Activated naive CD8-positive, alpha-beta T cell (primary cell): ENCODE data around the gene CSNK1G3.
A peak's percentile ranks its signal among the peaks of the same experiment; 100 is the strongest.

ENCODE experiments used
- H3K27ac Mint-ChIP-seq: one replicate; pipeline ENCODE4 v1.8.0; 2021; ENCODE audit warnings: mixed read lengths
- H3K27me3 Mint-ChIP-seq: one replicate; pipeline ENCODE4 v1.8.0; 2021; ENCODE audit warnings: mixed read lengths
- H3K36me3 Mint-ChIP-seq: one replicate; pipeline ENCODE4 v1.8.0; 2021; ENCODE audit warnings: mixed read lengths
- H3K4me1 Mint-ChIP-seq: one replicate; pipeline ENCODE4 v1.8.0; 2021; ENCODE audit warnings: low read depth, mixed read lengths
- H3K4me3 Mint-ChIP-seq: one replicate; pipeline ENCODE4 v1.8.0; 2021; ENCODE audit warnings: mild to moderate bottlenecking, mixed read lengths
- H3K9me3 Mint-ChIP-seq: one replicate; pipeline ENCODE4 v1.8.0; 2021; ENCODE audit warnings: low read depth, mixed read lengths

Gene CSNK1G3

GRCh38 chr5:123500471-123500870, 11.5 kb upstream of the CSNK1G3 start:
- Mint-ChIP-seq H3K4me1 (peaks cover 4% of the 10 kb centered on the region), H3K27me3 (peaks cover 6% of the 10 kb centered on the region)

GRCh38 chr5:123502120-123502519, 9.9 kb upstream of the CSNK1G3 start:
- Mint-ChIP-seq H3K4me1 (peaks cover 4% of the 10 kb centered on the region), H3K36me3 (no peaks in the 10 kb centered on the region), H3K4me3 (no peak overlapping the region), H3K27ac (no peak overlapping the region), H3K27me3 (peaks cover 13% of the 10 kb centered on the region), H3K9me3 (no peaks in the 10 kb centered on the region)

More at GRCh38 chr5:123500471-123500870, 11.5 kb upstream of the CSNK1G3 start:
- Mint-ChIP-seq H3K9me3 (no peaks in the 10 kb centered on the region), H3K4me3 (no peak overlapping the region), H3K27ac (no peak overlapping the region), H3K36me3 (no peaks in the 10 kb centered on the region)

GRCh38 chr5:123503299-123503698, 8.7 kb upstream of the CSNK1G3 start:
- no peaks in the 10 kb centered on the region for H3K36me3 Mint-ChIP-seq
- H3K27ac Mint-ChIP-seq, result no peak overlapping the region
- peaks cover 17% of the 10 kb centered on the region for H3K27me3 Mint-ChIP-seq
- no peak overlapping the region for H3K4me3 Mint-ChIP-seq
- H3K9me3 Mint-ChIP-seq, result no peaks in the 10 kb centered on the region
- H3K4me1 Mint-ChIP-seq, result peaks cover 4% of the 10 kb centered on the region

GRCh38 chr5:123505633-123506032, 6.3 kb upstream of the CSNK1G3 start:
- Mint-ChIP-seq H3K4me1 (peaks cover 4% of the 10 kb centered on the region), H3K27ac (no peak overlapping the region), H3K27me3 (peaks cover 11% of the 10 kb centered on the region), H3K9me3 (no peaks in the 10 kb centered on the region), H3K4me3 (no peak overlapping the region), H3K36me3 (no peaks in the 10 kb centered on the region)

- H3K4me1 Mint-ChIP-seq, result peaks cover 16% of the 10 kb centered on the region
- peaks cover 11% of the 10 kb centered on the region for H3K27me3 Mint-ChIP-seq
- H3K9me3 Mint-ChIP-seq, result no peaks in the 10 kb centered on the region
- H3K4me3 Mint-ChIP-seq, result no peak overlapping the region
- no peaks in the 10 kb centered on the region for H3K36me3 Mint-ChIP-seq
- H3K27ac Mint-ChIP-seq, result no peak overlapping the region
These were observed 3.5 kb upstream of the CSNK1G3 start for GRCh38 chr5:123508441-123508840.

GRCh38 chr5:123511290-123511647, 708 bp upstream of the CSNK1G3 start:
- peak overlapping the region; percentile 98 for H3K4me3 Mint-ChIP-seq
- H3K27me3 Mint-ChIP-seq, result peaks cover 8% of the 10 kb centered on the region
- no peaks in the 10 kb centered on the region for H3K36me3 Mint-ChIP-seq
- H3K9me3 Mint-ChIP-seq, result no peaks in the 10 kb centered on the region
- H3K27ac Mint-ChIP-seq, result peak overlapping the region; percentile 98
- H3K4me1 Mint-ChIP-seq, result peaks cover 41% of the 10 kb centered on the region

- Mint-ChIP-seq H3K36me3 (no peaks in the 10 kb centered on the region), H3K9me3 (no peaks in the 10 kb centered on the region)
These were observed 859 bp downstream of the CSNK1G3 start for GRCh38 chr5:123512611-123513461.

GRCh38 chr5:123514615-123515355, 2.8 kb downstream of the CSNK1G3 start:
- H3K27ac Mint-ChIP-seq, result peak overlapping the region; percentile 41
- H3K27me3 Mint-ChIP-seq, result no peaks in the 10 kb centered on the region
- H3K9me3 Mint-ChIP-seq, result no peaks in the 10 kb centered on the region
- peaks cover 3% of the 10 kb centered on the region for H3K36me3 Mint-ChIP-seq
- H3K4me1 Mint-ChIP-seq, result peaks cover 66% of the 10 kb centered on the region
- peak overlapping the region; percentile 79 for H3K4me3 Mint-ChIP-seq

More at GRCh38 chr5:123512611-123513461, 859 bp downstream of the CSNK1G3 start:
- peaks cover 55% of the 10 kb centered on the region for H3K4me1 Mint-ChIP-seq
- H3K4me3 Mint-ChIP-seq, result peak overlapping the region; percentile 99
- H3K27me3 Mint-ChIP-seq, result no peaks in the 10 kb centered on the region
- H3K27ac Mint-ChIP-seq, result peak overlapping the region; percentile 92

GRCh38 chr5:123515904-123516303, 3.9 kb downstream of the CSNK1G3 start:
- Mint-ChIP-seq H3K4me1 (peaks cover 71% of the 10 kb centered on the region), H3K27me3 (no peaks in the 10 kb centered on the region), H3K27ac (peak overlapping the region; percentile 47), H3K36me3 (peaks cover 3% of the 10 kb centered on the region), H3K9me3 (no peaks in the 10 kb centered on the region), H3K4me3 (peak overlapping the region; percentile 36)

- Mint-ChIP-seq H3K4me3 (no peak overlapping the region), H3K27me3 (no peaks in the 10 kb centered on the region), H3K27ac (no peak overlapping the region), H3K36me3 (peaks cover 3% of the 10 kb centered on the region), H3K4me1 (peaks cover 66% of the 10 kb centered on the region), H3K9me3 (no peaks in the 10 kb centered on the region)
These were observed 5.5 kb downstream of the CSNK1G3 start for GRCh38 chr5:123517476-123517875.

- H3K27ac Mint-ChIP-seq, result no peak overlapping the region
- no peaks in the 10 kb centered on the region for H3K9me3 Mint-ChIP-seq
- peaks cover 3% of the 10 kb centered on the region for H3K36me3 Mint-ChIP-seq
- H3K4me1 Mint-ChIP-seq, result peaks cover 67% of the 10 kb centered on the region
- H3K4me3 Mint-ChIP-seq, result peak overlapping the region; percentile 15
- no peaks in the 10 kb centered on the region for H3K27me3 Mint-ChIP-seq
These were observed 6.1 kb downstream of the CSNK1G3 start for GRCh38 chr5:123518111-123518510.

GRCh38 chr5:123520677-123521247, 8.8 kb downstream of the CSNK1G3 start:
- peaks cover 59% of the 10 kb centered on the region for H3K4me1 Mint-ChIP-seq
- peaks cover 5% of the 10 kb centered on the region for H3K36me3 Mint-ChIP-seq
- no peak overlapping the region for H3K27ac Mint-ChIP-seq
- no peaks in the 10 kb centered on the region for H3K9me3 Mint-ChIP-seq
- H3K27me3 Mint-ChIP-seq, result no peaks in the 10 kb centered on the region
- no peak overlapping the region for H3K4me3 Mint-ChIP-seq

GRCh38 chr5:123524146-123524545, 12.2 kb downstream of the CSNK1G3 start:
- H3K36me3 Mint-ChIP-seq, result peaks cover 4% of the 10 kb centered on the region
- H3K27me3 Mint-ChIP-seq, result no peaks in the 10 kb centered on the region
- no peak overlapping the region for H3K4me3 Mint-ChIP-seq
- peaks cover 54% of the 10 kb centered on the region for H3K4me1 Mint-ChIP-seq
- no peaks in the 10 kb centered on the region for H3K9me3 Mint-ChIP-seq
- H3K27ac Mint-ChIP-seq, result no peak overlapping the region

GRCh38 chr5:123527190-123527589, 15.2 kb downstream of the CSNK1G3 start:
- H3K9me3 Mint-ChIP-seq, result no peaks in the 10 kb centered on the region
- H3K4me1 Mint-ChIP-seq, result peaks cover 59% of the 10 kb centered on the region
- no peaks in the 10 kb centered on the region for H3K27me3 Mint-ChIP-seq
- no peak overlapping the region for H3K4me3 Mint-ChIP-seq
- H3K36me3 Mint-ChIP-seq, result peaks cover 9% of the 10 kb centered on the region
- H3K27ac Mint-ChIP-seq, result no peak overlapping the region

- no peaks in the 10 kb centered on the region for H3K27me3 Mint-ChIP-seq
- peaks cover 61% of the 10 kb centered on the region for H3K4me1 Mint-ChIP-seq
- H3K9me3 Mint-ChIP-seq, result no peaks in the 10 kb centered on the region
- H3K4me3 Mint-ChIP-seq, result no peak overlapping the region
- H3K36me3 Mint-ChIP-seq, result peaks cover 9% of the 10 kb centered on the region
- H3K27ac Mint-ChIP-seq, result no peak overlapping the region
These were observed 16.1 kb downstream of the CSNK1G3 start for GRCh38 chr5:123528065-123528464.
